ENCODE results near the gene SLFN5.

GRCh38 chr17:35213412-35213940, 29.4 kb upstream of the SLFN5 start:
- TF ChIP-seq CTCF (CRISPR knock-in tag; IDR thresholded peaks at IDR 0.05) (no peak), ZSCAN30 (CRISPR knock-in tag; IDR thresholded peaks at IDR 0.05) (no peak), ZC3H4 (CRISPR knock-in tag; IDR thresholded peaks at IDR 0.05; ENCODE audit: borderline replicate concordance) (no peak), KDM5A (IDR thresholded peaks at IDR 0.05; ENCODE audit: borderline replicate concordance, low read length) (no peak)
